ENCODE data around the gene HUS1.
"Not testable (repeated sequence)": the region's sequence is repeated elsewhere in the genome, so short reads cannot be mapped to it uniquely, and the experiment has no call there.

DNA sequence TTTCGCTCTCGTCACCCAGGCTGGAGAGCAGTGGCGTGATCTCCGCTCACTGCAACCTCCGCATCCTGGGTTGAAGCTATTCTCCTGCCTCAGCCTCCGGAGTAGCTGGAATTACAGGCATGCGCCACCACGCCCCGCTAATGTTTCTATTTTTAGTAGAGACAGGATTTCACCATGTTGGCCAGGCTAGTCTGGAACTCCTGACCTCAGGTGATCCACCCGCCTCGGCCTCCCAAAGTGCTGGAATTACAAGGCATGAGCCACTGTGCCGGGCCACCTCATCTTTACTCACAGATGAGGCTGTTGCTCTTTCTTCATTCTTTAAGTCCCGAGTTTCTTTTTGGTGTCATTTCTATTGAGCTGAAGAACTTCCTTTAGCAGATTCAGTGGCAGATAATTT, 20.7 kb upstream of the HUS1 start:
- not testable (repeated sequence) for TF ChIP-seq POLR2AphosphoS5 (IDR thresholded peaks at IDR 0.05; ENCODE audit: low read depth, low read length); ASH2L (IDR thresholded peaks at IDR 0.05; ENCODE audit: low read length); GABPA (IDR thresholded peaks at IDR 0.05; ENCODE audit: borderline replicate concordance, insufficient read depth, low read length); POLR2A (IDR thresholded peaks at IDR 0.05; ENCODE audit: control extremely low read depth in 1 of 2, low read depth in 2 of 2, low read length in 2 of 2); KDM1A (IDR thresholded peaks at IDR 0.05; ENCODE audit: borderline replicate concordance, low read length); ZNF274 (IDR thresholded peaks at IDR 0.05; ENCODE audit: borderline replicate concordance, extremely low read depth, low read length); HDAC2 (IDR thresholded peaks at IDR 0.05; ENCODE audit: borderline replicate concordance in 1 of 2, low read depth in 2 of 2, low read length in 2 of 2)
- TF ChIP-seq, protein P1, sequence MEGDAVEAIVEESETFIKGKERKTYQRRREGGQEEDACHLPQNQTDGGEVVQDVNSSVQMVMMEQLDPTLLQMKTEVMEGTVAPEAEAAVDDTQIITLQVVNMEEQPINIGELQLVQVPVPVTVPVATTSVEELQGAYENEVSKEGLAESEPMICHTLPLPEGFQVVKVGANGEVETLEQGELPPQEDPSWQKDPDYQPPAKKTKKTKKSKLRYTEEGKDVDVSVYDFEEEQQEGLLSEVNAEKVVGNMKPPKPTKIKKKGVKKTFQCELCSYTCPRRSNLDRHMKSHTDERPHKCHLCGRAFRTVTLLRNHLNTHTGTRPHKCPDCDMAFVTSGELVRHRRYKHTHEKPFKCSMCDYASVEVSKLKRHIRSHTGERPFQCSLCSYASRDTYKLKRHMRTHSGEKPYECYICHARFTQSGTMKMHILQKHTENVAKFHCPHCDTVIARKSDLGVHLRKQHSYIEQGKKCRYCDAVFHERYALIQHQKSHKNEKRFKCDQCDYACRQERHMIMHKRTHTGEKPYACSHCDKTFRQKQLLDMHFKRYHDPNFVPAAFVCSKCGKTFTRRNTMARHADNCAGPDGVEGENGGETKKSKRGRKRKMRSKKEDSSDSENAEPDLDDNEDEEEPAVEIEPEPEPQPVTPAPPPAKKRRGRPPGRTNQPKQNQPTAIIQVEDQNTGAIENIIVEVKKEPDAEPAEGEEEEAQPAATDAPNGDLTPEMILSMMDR (IDR thresholded peaks at IDR 0.05; ENCODE audit: control extremely low read depth in 1 of 3, insufficient read depth in 1 of 3, low read depth in 1 of 3, low read length in 3 of 3): not testable (repeated sequence)
